HL-60/S4 treated with retinoic acid at 250 ng/mL for 4 days and 3 days (cell line): ENCODE measurements around the gene TLX3.
"Not testable (repeated sequence)": the region's sequence is repeated elsewhere in the genome, so short reads cannot be mapped to it uniquely, and the experiment has no call there.

ENCODE experiments used
- in situ Hi-C: fragments of 300-500 bp; cut with MboI; formaldehyde crosslinking; loops from 2 replicates; pipeline ENCODE4 v1.7.0; 2022; ENCODE audit warnings: low sequenced_read_pairs

TLX3 gene

GRCh38 chr5:171308453-171309275, at the start of gene TLX3:
Gene TLX3 (plus strand): TSS chr5:171309248. CDS start chr5:171309366, 118 bp downstream.
- in situ Hi-C loops, result no loop called here

GRCh38 chr5:171261361-171261760, 47.7 kb upstream of the TLX3 start:
- in situ Hi-C loops, result no loop called here

GRCh38 chr5:171261904-171262303, 47.1 kb upstream of the TLX3 start:
- in situ Hi-C loops, result no loop called here

- in situ Hi-C loops, result no loop called here
Measured at GRCh38 chr5:171263181-171263580, 45.9 kb upstream of the TLX3 start.

GRCh38 chr5:171264843-171265242, 44.2 kb upstream of the TLX3 start:
- in situ Hi-C loops, result no loop called here

GRCh38 chr5:171268700-171269620, 40.1 kb upstream of the TLX3 start:
- in situ Hi-C loops, result no loop called here

- in situ Hi-C loops, result no loop called here
Measured at GRCh38 chr5:171269717-171270116, 39.3 kb upstream of the TLX3 start.

- in situ Hi-C loops, result no loop called here
Measured at GRCh38 chr5:171270136-171270535, 38.9 kb upstream of the TLX3 start.

- in situ Hi-C loops, result no loop called here
Measured at GRCh38 chr5:171271798-171272197, 37.2 kb upstream of the TLX3 start.

- in situ Hi-C loops, result no loop called here
Measured at GRCh38 chr5:171272996-171273970, 35.8 kb upstream of the TLX3 start.

GRCh38 chr5:171275841-171276544, 33.1 kb upstream of the TLX3 start:
- in situ Hi-C loops, result no loop called here

- in situ Hi-C loops, result no loop called here
Measured at GRCh38 chr5:171283753-171284152, 25.3 kb upstream of the TLX3 start.

- in situ Hi-C loops, result no loop called here
Measured at GRCh38 chr5:171285465-171285864, 23.6 kb upstream of the TLX3 start.

GRCh38 chr5:171288066-171288465, 21.0 kb upstream of the TLX3 start:
- in situ Hi-C loops, result no loop called here

- in situ Hi-C loops, result no loop called here
Measured at GRCh38 chr5:171291371-171291770, 17.7 kb upstream of the TLX3 start.

- in situ Hi-C loops, result no loop called here
Measured at GRCh38 chr5:171295299-171295698, 13.7 kb upstream of the TLX3 start.

GRCh38 chr5:171295801-171296200, 13.2 kb upstream of the TLX3 start:
- in situ Hi-C loops, result no loop called here

- in situ Hi-C loops, result not testable (repeated sequence)
Measured at GRCh38 chr5:171297941-171298340, 11.1 kb upstream of the TLX3 start.

GRCh38 chr5:171299228-171299627, 9.8 kb upstream of the TLX3 start:
- in situ Hi-C loops, result no loop called here

GRCh38 chr5:171299851-171300250, 9.2 kb upstream of the TLX3 start:
- in situ Hi-C loops, result no loop called here
